ENCODE measurements around the gene ZNF684. TPM values are rescaled to one million over a fixed set of nuclear protein-coding genes. Genes with fewer than 3 reads are reported as not detected.

ZNF684 gene
- total and polyA plus RNA-seq, 2 of the 8 experiments (the other 6 are each of a cell fraction or from before 2014, with no cell fraction given) = 2.4 to 9.3 TPM

- H4K5ac ChIP-seq (ENCODE audit: insufficient read length, low read depth, low read length) = no peak overlapping the region
- H3K4me3 ChIP-seq (ENCODE audit: extremely low read depth in 1 of 4, insufficient read depth in 2 of 4, low read depth in 3 of 4, low read length in 4 of 4) = no peak overlapping the region
- H3K4me1 ChIP-seq (replicated peaks in 1 of 4; ENCODE audit: control insufficient read depth in 3 of 4, insufficient read depth in 4 of 4, low read length in 3 of 4) = no peaks in the 10 kb centered on the region
- H4K91ac ChIP-seq (replicated peaks; ENCODE audit: insufficient read length, low read length) = no peak overlapping the region
- H3K4ac ChIP-seq (replicated peaks; ENCODE audit: insufficient read length, low read depth, low read length) = no peak overlapping the region
- H3K9ac ChIP-seq (replicated peaks in 1 of 4; ENCODE audit: extremely low read depth in 1 of 4, low read depth in 3 of 4, low read length in 3 of 4) = no peak overlapping the region
- FAIRE-seq = no peak
- no peak overlapping the region for H3K23ac ChIP-seq (ENCODE audit: insufficient read length)
- H3K14ac ChIP-seq (ENCODE audit: insufficient read length) = no peak overlapping the region
- DNase-seq (ENCODE audit: low read depth in 1 of 2, low spot score in 2 of 2) = no peak
- no peak overlapping the region for H3K4me2 ChIP-seq (ENCODE audit: insufficient read depth in 1 of 2, low read depth in 2 of 2, low read length in 2 of 2)
- no peak overlapping the region for H2AK5ac ChIP-seq (ENCODE audit: low read depth, low read length)
- no peak overlapping the region for H2BK20ac ChIP-seq (ENCODE audit: low read length)
- POLR2A ChIA-PET (ENCODE audit: partially characterized antibody) = interaction anchor here (1.2 to 1.7 kb wide), 2 partner anchors 103 to 391 kb away, joined by 3 to 4 read pairs; partner anchors contain the start of genes CTPS1 and NFYC
- no peaks in the 10 kb centered on the region for H3K36me3 ChIP-seq (ENCODE audit: control insufficient read depth in 2 of 4, insufficient read depth in 4 of 4, low read length in 3 of 4)
- no peaks in the 10 kb centered on the region for H3K23me2 ChIP-seq (ENCODE audit: low read depth, low read length)
- H3K56ac ChIP-seq (replicated peaks; ENCODE audit: insufficient read length, low read depth, low read length) = no peak overlapping the region
- H3K9me3 ChIP-seq (ENCODE audit: insufficient read depth in 2 of 2, low read depth in 1 of 2, low read length in 1 of 2) = 0 out of 4 replicates have a peak, but pooled peaks cover 0 to 9% of the 10 kb centered on the region in 2 experiments
- H4K20me1 ChIP-seq (replicated peaks in 1 of 2; ENCODE audit: control insufficient read depth in 1 of 2, insufficient read depth in 2 of 2, low read length in 2 of 2) = no peaks in the 10 kb centered on the region
- no peaks in the 10 kb centered on the region for H3K27me3 ChIP-seq (replicated peaks in 1 of 4; ENCODE audit: control insufficient read depth in 3 of 4, extremely low read depth in 1 of 4, insufficient read depth in 3 of 4, low read length in 3 of 4)
- no peak overlapping the region for H2BK12ac ChIP-seq (ENCODE audit: low read depth, low read length)
- no peaks in the 10 kb centered on the region for H3K79me2 ChIP-seq (ENCODE audit: control insufficient read depth in 1 of 2, insufficient read depth in 2 of 2, low read length in 2 of 2)
- CTCF ChIA-PET (ENCODE audit: partially characterized antibody) = interaction anchor here (1.6 to 2.1 kb wide), 3 partner anchors 14 to 56 kb away, joined by 3 to 8 read pairs (median 7); no protein-coding TSS in a partner anchor
- no peak overlapping the region for H2BK120ac ChIP-seq (replicated peaks; ENCODE audit: low read depth, low read length)
- WGBS, 2 experiments (ENCODE audit: extremely low coverage in 1 of 2, insufficient coverage in 1 of 2, insufficient read length in 1 of 2, insufficient replicate concordance in 2 of 2, low coverage in 1 of 2, low lambda C conversion rate in 2 of 2, missing lambda C conversion rate in 1 of 2) = 90% methylated on average over 2 of the region's 2 CpGs; no CpG with 5 or more reads in 1 of the 2 experiments
- H2AFZ ChIP-seq (ENCODE audit: low read length) = no peak overlapping the region
- no peak overlapping the region for H2BK5ac ChIP-seq (ENCODE audit: low read depth, low read length)
- no peak for TF ChIP-seq CHD2 (IDR thresholded peaks at IDR 0.05; ENCODE audit: low read length)
- TF ChIP-seq SP4 (IDR thresholded peaks at IDR 0.05; ENCODE audit: low read length) = no peak
- no peak for TF ChIP-seq SIRT6 (IDR thresholded peaks at IDR 0.05; ENCODE audit: low read length)
- TF ChIP-seq KDM1A (IDR thresholded peaks at IDR 0.05; ENCODE audit: borderline replicate concordance, low read length) = no peak
- TF ChIP-seq HDAC2 (IDR thresholded peaks at IDR 0.05; ENCODE audit: borderline replicate concordance in 1 of 2, low read depth in 2 of 2, low read length in 2 of 2) = no peak
- TF ChIP-seq SIX5 (IDR thresholded peaks at IDR 0.05; ENCODE audit: low read depth, low read length) = no peak
- TF ChIP-seq BACH1 (IDR thresholded peaks at IDR 0.05; ENCODE audit: low read length) = no peak
- no peak for TF ChIP-seq MAFK (IDR thresholded peaks at IDR 0.05; ENCODE audit: low read depth, low read length)
- TF ChIP-seq NRF1 (IDR thresholded peaks at IDR 0.05; ENCODE audit: low read depth, low read length) = no peak
- TF ChIP-seq SRF (IDR thresholded peaks at IDR 0.05; ENCODE audit: low read depth, low read length) = no peak
- TF ChIP-seq SAP30 (IDR thresholded peaks at IDR 0.05; ENCODE audit: insufficient read depth, insufficient replicate concordance, low read length) = no peak
- TF ChIP-seq RBBP5 (IDR thresholded peaks at IDR 0.05; ENCODE audit: borderline replicate concordance, low read depth, low read length) = no peak
- no peak overlapping the region for H4K8ac ChIP-seq (ENCODE audit: extremely low read depth, insufficient read depth, low read length)
- no peak overlapping the region for H3K27ac ChIP-seq (ENCODE audit: low read depth, low read length)
- H3K79me1 ChIP-seq (ENCODE audit: low read depth, low read length) = no peaks in the 10 kb centered on the region
- H3K18ac ChIP-seq (ENCODE audit: extremely low read depth, low read length) = no peak overlapping the region
- H2BK15ac ChIP-seq (ENCODE audit: low read length) = no peak overlapping the region
Measured at GRCh38 chr1:40588586-40588985, 57.1 kb downstream of the ZNF684 start.

Measured in H1 (cell line).